ENCODE results near the gene AQP5.

DNA sequence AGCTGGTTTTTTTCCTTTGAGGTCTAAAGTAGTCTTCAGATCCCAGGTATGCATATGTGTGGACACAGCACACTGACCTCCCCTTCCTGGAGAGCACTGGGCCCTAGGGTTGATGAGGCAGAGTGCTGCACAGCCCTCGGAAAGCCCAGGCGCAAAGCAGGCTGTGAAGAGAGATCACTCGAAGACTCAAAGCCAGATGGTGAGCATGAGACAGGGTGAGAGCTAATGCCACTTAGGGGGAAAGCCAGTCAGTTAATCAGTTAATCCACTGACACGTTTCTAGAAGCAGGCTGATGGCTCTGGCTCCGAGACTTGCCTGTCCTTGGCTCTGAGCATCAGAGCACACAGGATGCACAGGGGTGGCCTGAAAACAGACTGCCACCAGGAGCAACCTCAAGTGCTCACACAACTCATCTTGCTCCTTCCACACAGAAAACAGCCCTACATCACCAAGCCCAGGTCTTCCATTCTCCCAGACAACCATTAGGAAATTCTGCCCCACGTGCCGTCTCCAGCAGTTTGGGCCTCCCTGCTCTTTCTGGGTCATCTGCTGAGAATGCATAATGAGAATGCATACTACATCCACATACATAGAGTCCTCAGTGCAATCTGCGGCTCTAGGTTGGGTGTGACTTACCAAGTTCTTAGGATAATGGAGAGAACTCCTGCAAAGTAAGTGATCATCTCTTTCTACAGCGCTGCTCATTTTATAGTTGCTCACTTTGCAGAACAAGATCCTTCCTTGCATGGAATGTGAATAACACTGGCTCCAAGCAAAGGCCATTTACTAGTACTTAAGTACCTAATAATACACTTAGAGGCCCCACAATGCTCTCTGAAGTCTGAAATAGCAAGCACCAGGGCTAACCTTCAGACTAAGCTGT lies 23.0 kb downstream of the AQP5 start:
- TF ChIP-seq EZH2 (IDR thresholded peaks at IDR 0.05; ENCODE audit: low read depth): no peak
- TF ChIP-seq, protein P1, sequence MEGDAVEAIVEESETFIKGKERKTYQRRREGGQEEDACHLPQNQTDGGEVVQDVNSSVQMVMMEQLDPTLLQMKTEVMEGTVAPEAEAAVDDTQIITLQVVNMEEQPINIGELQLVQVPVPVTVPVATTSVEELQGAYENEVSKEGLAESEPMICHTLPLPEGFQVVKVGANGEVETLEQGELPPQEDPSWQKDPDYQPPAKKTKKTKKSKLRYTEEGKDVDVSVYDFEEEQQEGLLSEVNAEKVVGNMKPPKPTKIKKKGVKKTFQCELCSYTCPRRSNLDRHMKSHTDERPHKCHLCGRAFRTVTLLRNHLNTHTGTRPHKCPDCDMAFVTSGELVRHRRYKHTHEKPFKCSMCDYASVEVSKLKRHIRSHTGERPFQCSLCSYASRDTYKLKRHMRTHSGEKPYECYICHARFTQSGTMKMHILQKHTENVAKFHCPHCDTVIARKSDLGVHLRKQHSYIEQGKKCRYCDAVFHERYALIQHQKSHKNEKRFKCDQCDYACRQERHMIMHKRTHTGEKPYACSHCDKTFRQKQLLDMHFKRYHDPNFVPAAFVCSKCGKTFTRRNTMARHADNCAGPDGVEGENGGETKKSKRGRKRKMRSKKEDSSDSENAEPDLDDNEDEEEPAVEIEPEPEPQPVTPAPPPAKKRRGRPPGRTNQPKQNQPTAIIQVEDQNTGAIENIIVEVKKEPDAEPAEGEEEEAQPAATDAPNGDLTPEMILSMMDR (conservative IDR thresholded peaks at IDR 0.05): no peak

Measured in PC-9 (cell line).